Measurements from ENCODE around the gene CCNE1.

The CCNE1 gene

GRCh38 chr19:29782260-29782580, 29.6 kb upstream of the CCNE1 start:
- TF ChIP-seq CTCF (IDR thresholded peaks at IDR 0.05; ENCODE audit: insufficient read depth, low read length, poor library complexity, severe bottlenecking) = no peak
- Histone ChIP-seq H3K27me3 (replicated peaks; ENCODE audit: control insufficient read depth, insufficient read depth, low read length) (no peaks in the 10 kb centered on the region), H3K4me3 (replicated peaks; ENCODE audit: low read depth, low read length) (no peak overlapping the region), H3K36me3 (ENCODE audit: control insufficient read depth, insufficient read depth, low read length) (no peaks in the 10 kb centered on the region)
- DNase-seq (ENCODE audit: extremely low read depth, insufficient read length) = no peak

- Histone ChIP-seq H3K4me3 (replicated peaks; ENCODE audit: low read depth, low read length) (no peak overlapping the region), H3K27me3 (replicated peaks; ENCODE audit: control insufficient read depth, insufficient read depth, low read length) (no peaks in the 10 kb centered on the region), H3K36me3 (ENCODE audit: control insufficient read depth, insufficient read depth, low read length) (no peaks in the 10 kb centered on the region)
- DNase-seq (ENCODE audit: extremely low read depth, insufficient read length) = no peak
- TF ChIP-seq CTCF (IDR thresholded peaks at IDR 0.05; ENCODE audit: insufficient read depth, low read length, poor library complexity, severe bottlenecking) = no peak
Observed at GRCh38 chr19:29783627-29784190, 28.1 kb upstream of the CCNE1 start.

- Histone ChIP-seq H3K4me3 (replicated peaks; ENCODE audit: low read depth, low read length) (no peak overlapping the region), H3K36me3 (ENCODE audit: control insufficient read depth, insufficient read depth, low read length) (no peaks in the 10 kb centered on the region), H3K27me3 (replicated peaks; ENCODE audit: control insufficient read depth, insufficient read depth, low read length) (no peaks in the 10 kb centered on the region)
- TF ChIP-seq CTCF (IDR thresholded peaks at IDR 0.05; ENCODE audit: insufficient read depth, low read length, poor library complexity, severe bottlenecking) = no peak
- DNase-seq (ENCODE audit: extremely low read depth, insufficient read length) = no peak
Observed at GRCh38 chr19:29784598-29785223, 27.1 kb upstream of the CCNE1 start.

GRCh38 chr19:29785360-29785759, 26.4 kb upstream of the CCNE1 start:
- Histone ChIP-seq H3K4me3 (replicated peaks; ENCODE audit: low read depth, low read length) (no peak overlapping the region), H3K27me3 (replicated peaks; ENCODE audit: control insufficient read depth, insufficient read depth, low read length) (no peaks in the 10 kb centered on the region), H3K36me3 (ENCODE audit: control insufficient read depth, insufficient read depth, low read length) (no peaks in the 10 kb centered on the region)
- no peak for TF ChIP-seq CTCF (IDR thresholded peaks at IDR 0.05; ENCODE audit: insufficient read depth, low read length, poor library complexity, severe bottlenecking)
- no peak for DNase-seq (ENCODE audit: extremely low read depth, insufficient read length)

GRCh38 chr19:29785955-29786589, 25.7 kb upstream of the CCNE1 start:
- H3K27me3 ChIP-seq (replicated peaks; ENCODE audit: control insufficient read depth, insufficient read depth, low read length) = no peaks in the 10 kb centered on the region
- DNase-seq (ENCODE audit: extremely low read depth, insufficient read length) = no peak
- peak; percentile 60 for TF ChIP-seq CTCF (IDR thresholded peaks at IDR 0.05; ENCODE audit: insufficient read depth, low read length, poor library complexity, severe bottlenecking)
- H3K4me3 ChIP-seq (replicated peaks; ENCODE audit: low read depth, low read length) = no peak overlapping the region
- no peaks in the 10 kb centered on the region for H3K36me3 ChIP-seq (ENCODE audit: control insufficient read depth, insufficient read depth, low read length)
